Caco-2 (cell line): ENCODE data around the gene SRPK3. TPM values are rescaled to one million over a fixed set of nuclear protein-coding genes. Genes with fewer than 3 reads are reported as not detected.
"Not testable (repeated sequence)": the region's sequence is repeated elsewhere in the genome, so short reads cannot be mapped to it uniquely, and the experiment has no call there.

Source experiments
- BruUV-seq: library from RNA; stranded (reverse); fragments of 400-500 nt; replicated peaks from 2 replicates; lab custom pipeline; 2021; lab: Mats Ljungman, UMichigan
- CTCF ChIA-PET: fragments of 300-600 bp; sonication (Branson Sonifier 250); formaldehyde crosslinking; loops from one replicate; lab custom pipeline; 2022; ENCODE audit warnings: antibody characterized with exemption; lab: Charles Lee
- POLR2A ChIA-PET: fragments of 300-600 bp; sonication (Branson Sonifier 250); formaldehyde crosslinking; loops from one replicate; lab custom pipeline; 2022; ENCODE audit warnings: antibody characterized with exemption; lab: Charles Lee
- DNase-seq, 2 experiments: peaks; one replicate each; pipeline versions ENCODE4 v3.0.0 to v3.0.0-alpha.2; 2020 to 2022
- H3K27me3 ChIP-seq: replicated peaks from 2 replicates; pipeline ENCODE4 v1.6.0; 2011; ENCODE audit warnings: low read length; ENCODE audit not compliant: control insufficient read depth, insufficient read depth
- H3K36me3 ChIP-seq: 2 replicates; pipeline ENCODE4 v1.5.1; 2011; ENCODE audit warnings: low read length; ENCODE audit not compliant: control insufficient read depth, insufficient read depth
- H3K4me1 ChIP-seq: fragments of 250-450 bp; sonication (Bioruptor Pico); 2 replicates; pipeline ENCODE4 v1.5.1; 2020; ENCODE audit warnings: mild to moderate bottlenecking
- H3K4me3 ChIP-seq: 2 replicates; pipeline ENCODE4 v1.5.1; 2011; ENCODE audit warnings: low read depth, mild to moderate bottlenecking, control low read depth, low read length
- H3K9me3 ChIP-seq: fragments of 250-450 bp; sonication (Bioruptor Pico); 2 replicates; pipeline ENCODE4 v1.5.1; 2020; ENCODE audit warnings: mild to moderate bottlenecking, moderate library complexity
- H3K27ac Mint-ChIP-seq: one replicate; pipeline ENCODE4 v1.8.0; 2022; ENCODE audit warnings: mixed read lengths; ENCODE audit not compliant: unreplicated experiment
- H3K27me3 Mint-ChIP-seq: one replicate; pipeline ENCODE4 v1.8.0; 2022; ENCODE audit warnings: mixed read lengths; ENCODE audit not compliant: insufficient read depth, unreplicated experiment
- H3K36me3 Mint-ChIP-seq: one replicate; pipeline ENCODE4 v1.8.0; 2022; ENCODE audit warnings: mild to moderate bottlenecking, mixed read lengths; ENCODE audit not compliant: insufficient read depth, unreplicated experiment
- H3K4me1 Mint-ChIP-seq: one replicate; pipeline ENCODE4 v1.8.0; 2022; ENCODE audit warnings: low read depth, mixed read lengths; ENCODE audit not compliant: unreplicated experiment
- H3K4me3 Mint-ChIP-seq: one replicate; pipeline ENCODE4 v1.8.0; 2022; ENCODE audit warnings: mild to moderate bottlenecking, moderate library complexity, mixed read lengths; ENCODE audit not compliant: unreplicated experiment
- H3K9me3 Mint-ChIP-seq: one replicate; pipeline ENCODE4 v1.8.0; 2022; ENCODE audit warnings: mixed read lengths; ENCODE audit not compliant: unreplicated experiment
- intact Hi-C: fragments of 100-400 bp; cut with micrococcal nuclease; formaldehyde crosslinking; loops from one replicate; pipeline ENCODE4 v1.10.0; 2022; ENCODE audit not compliant: unreplicated experiment
- total RNA-seq: library from RNA; stranded (reverse); gene quantifications from 2 replicates; pipeline ENCODE4 v1.2.3, GENCODE V29; 2022
- TF ChIP-seq, protein P1 (sequence below), 2 experiments: fragments of 200-600 bp in 1 of 2; IDR thresholded peaks; 1 replicate in 1 of 2; 2 replicates in 1 of 2; pipeline versions ENCODE4 v1.5.1 to v1.8.0; 2011 to 2022; ENCODE audit warnings: antibody characterized with exemption in 1 of 2, control low read depth in 1 of 2, inconsistent platforms in 1 of 2, low read depth in 1 of 2, low read length in 1 of 2, mild to moderate bottlenecking in 1 of 2, moderate library complexity in 1 of 2; ENCODE audit not compliant: insufficient read depth in 1 of 2, severe bottlenecking in 1 of 2, unreplicated experiment in 1 of 2

SRPK3 gene
- total RNA-seq, 1 experiment from 2014 or later, result not detected

- Histone ChIP-seq H3K4me1 (no peaks in the 10 kb centered on the region), H3K4me3 (no peak overlapping the region), H3K36me3 (no peaks in the 10 kb centered on the region), H3K27me3 (no peaks in the 10 kb centered on the region), H3K9me3 (no peaks in the 10 kb centered on the region)
- TF ChIP-seq, protein P1, sequence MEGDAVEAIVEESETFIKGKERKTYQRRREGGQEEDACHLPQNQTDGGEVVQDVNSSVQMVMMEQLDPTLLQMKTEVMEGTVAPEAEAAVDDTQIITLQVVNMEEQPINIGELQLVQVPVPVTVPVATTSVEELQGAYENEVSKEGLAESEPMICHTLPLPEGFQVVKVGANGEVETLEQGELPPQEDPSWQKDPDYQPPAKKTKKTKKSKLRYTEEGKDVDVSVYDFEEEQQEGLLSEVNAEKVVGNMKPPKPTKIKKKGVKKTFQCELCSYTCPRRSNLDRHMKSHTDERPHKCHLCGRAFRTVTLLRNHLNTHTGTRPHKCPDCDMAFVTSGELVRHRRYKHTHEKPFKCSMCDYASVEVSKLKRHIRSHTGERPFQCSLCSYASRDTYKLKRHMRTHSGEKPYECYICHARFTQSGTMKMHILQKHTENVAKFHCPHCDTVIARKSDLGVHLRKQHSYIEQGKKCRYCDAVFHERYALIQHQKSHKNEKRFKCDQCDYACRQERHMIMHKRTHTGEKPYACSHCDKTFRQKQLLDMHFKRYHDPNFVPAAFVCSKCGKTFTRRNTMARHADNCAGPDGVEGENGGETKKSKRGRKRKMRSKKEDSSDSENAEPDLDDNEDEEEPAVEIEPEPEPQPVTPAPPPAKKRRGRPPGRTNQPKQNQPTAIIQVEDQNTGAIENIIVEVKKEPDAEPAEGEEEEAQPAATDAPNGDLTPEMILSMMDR (IDR thresholded peaks at IDR 0.05; ENCODE audit: insufficient read depth in 1 of 2, low read depth in 1 of 2, low read length in 1 of 2, severe bottlenecking in 1 of 2, unreplicated experiment in 1 of 2), result no peak
- DNase-seq, result no peak
- intact Hi-C loops, result no loop called here
- Mint-ChIP-seq H3K27me3 (peaks cover 3% of the 10 kb centered on the region), H3K9me3 (no peaks in the 10 kb centered on the region), H3K36me3 (no peaks in the 10 kb centered on the region), H3K4me3 (no peak overlapping the region), H3K27ac (no peak overlapping the region), H3K4me1 (no peaks in the 10 kb centered on the region)
- ChIA-PET CTCF (no interaction called here), POLR2A (no interaction called here)
- no TSS peak for BruUV-seq
Measured at GRCh38 chrX:153741446-153741845, 39.4 kb upstream of the SRPK3 start.

GRCh38 chrX:153742111-153742510 is 38.7 kb upstream of the SRPK3 start:
- H3K4me1 Mint-ChIP-seq, H3K27me3 ChIP-seq, H3K9me3 Mint-ChIP-seq, H3K27me3 Mint-ChIP-seq, H3K9me3 ChIP-seq, H3K4me3 Mint-ChIP-seq, H3K4me3 ChIP-seq, H3K36me3 ChIP-seq, H3K36me3 Mint-ChIP-seq, H3K27ac Mint-ChIP-seq, H3K4me1 ChIP-seq, intact Hi-C loops, DNase-seq, POLR2A ChIA-PET, BruUV-seq, CTCF ChIA-PET: not testable (repeated sequence)

DNA sequence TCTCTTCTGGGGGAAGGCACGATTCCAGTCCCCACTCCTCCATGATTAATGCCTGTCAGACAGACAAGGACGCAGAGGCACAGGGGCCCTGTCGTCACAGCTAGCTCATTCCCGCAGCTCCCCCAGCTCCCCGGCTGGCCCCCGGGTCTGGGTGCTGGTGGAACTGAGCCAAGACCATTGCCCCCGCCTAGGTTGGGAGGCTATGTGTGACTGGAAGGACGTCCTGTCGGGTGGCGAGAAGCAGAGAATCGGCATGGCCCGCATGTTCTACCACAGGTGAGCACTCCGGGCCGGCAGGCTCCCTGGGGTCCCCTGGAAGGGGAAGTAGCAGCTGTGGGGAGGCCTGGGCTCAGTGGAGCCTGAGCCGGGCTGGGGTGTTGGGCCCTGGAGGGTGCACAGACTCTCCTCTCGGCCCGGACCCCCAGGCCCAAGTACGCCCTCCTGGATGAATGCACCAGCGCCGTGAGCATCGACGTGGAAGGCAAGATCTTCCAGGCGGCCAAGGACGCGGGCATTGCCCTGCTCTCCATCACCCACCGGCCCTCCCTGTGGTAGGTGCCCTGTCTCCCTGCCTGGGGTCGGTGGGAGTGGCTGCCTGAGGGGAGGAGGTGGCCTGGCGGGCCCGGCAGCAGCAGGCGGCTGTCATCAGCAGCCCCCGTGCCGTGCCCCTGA is 37.9 kb upstream of the SRPK3 start:
- H3K4me1 Mint-ChIP-seq, H3K27ac Mint-ChIP-seq, CTCF ChIA-PET, H3K27me3 ChIP-seq, H3K4me3 Mint-ChIP-seq, intact Hi-C loops, H3K9me3 ChIP-seq, H3K36me3 ChIP-seq, BruUV-seq, H3K4me1 ChIP-seq, H3K36me3 Mint-ChIP-seq, H3K27me3 Mint-ChIP-seq, H3K4me3 ChIP-seq, POLR2A ChIA-PET, DNase-seq, H3K9me3 Mint-ChIP-seq: not testable (repeated sequence)

GRCh38 chrX:153743468-153744209 is 37.2 kb upstream of the SRPK3 start:
- H3K4me1 Mint-ChIP-seq, H3K4me1 ChIP-seq, POLR2A ChIA-PET, H3K4me3 ChIP-seq, H3K36me3 ChIP-seq, H3K36me3 Mint-ChIP-seq, H3K9me3 ChIP-seq, H3K27ac Mint-ChIP-seq, H3K27me3 ChIP-seq, intact Hi-C loops, H3K27me3 Mint-ChIP-seq, CTCF ChIA-PET, BruUV-seq, H3K9me3 Mint-ChIP-seq, H3K4me3 Mint-ChIP-seq: not testable (repeated sequence)
- DNase-seq, result peak in 1 of 2 experiments; percentile 50
